H1 (cell line): ENCODE measurements around the gene SYNGR4. TPM values are rescaled to one million over a fixed set of nuclear protein-coding genes. Genes with fewer than 3 reads are reported as not detected.
A peak's percentile ranks its signal among the peaks of the same experiment; 100 is the strongest.

Source experiments
- CTCF ChIA-PET: fragments of 300-600 bp; sonication (Branson Sonifier 250); formaldehyde crosslinking; loops from one replicate; lab custom pipeline; 2021; ENCODE audit not compliant: partially characterized antibody; lab: Charles Lee
- POLR2A ChIA-PET: fragments of 300-600 bp; sonication (Branson Sonifier 250); formaldehyde crosslinking; loops from one replicate; lab custom pipeline; 2021; ENCODE audit warnings: inconsistent platforms; ENCODE audit not compliant: partially characterized antibody; lab: Charles Lee
- DNase-seq, 2 experiments: peaks; one replicate each; pipeline versions ENCODE4 v3.0.0 to v3.0.0-alpha.2; 2010 to 2022; ENCODE audit warnings: low spot score in 2 of 2, low read depth in 1 of 2, mixed read lengths in 1 of 2
- FAIRE-seq: peaks from 2 replicates; lab custom pipeline; 2011; peaks lifted over from hg19 to GRCh38; lab: Jason Lieb, UNC
- H2AFZ ChIP-seq: 2 replicates; pipeline ENCODE4 v1.8.1; 2012; ENCODE audit warnings: low read length, inconsistent platforms
- H2AK5ac ChIP-seq: 2 replicates; pipeline ENCODE4 v1.6.1; 2013; ENCODE audit warnings: low read depth, low read length
- H2BK120ac ChIP-seq: replicated peaks from 2 replicates; pipeline ENCODE3; 2013; ENCODE audit warnings: low read depth, low read length, inconsistent platforms
- H2BK12ac ChIP-seq: 2 replicates; pipeline ENCODE4 v1.6.1; 2013; ENCODE audit warnings: low read depth, low read length
- H2BK15ac ChIP-seq: 2 replicates; pipeline ENCODE4 v1.6.1; 2013; ENCODE audit warnings: low read length
- H2BK20ac ChIP-seq: 2 replicates; pipeline ENCODE4 v1.6.1; 2013; ENCODE audit warnings: low read length
- H2BK5ac ChIP-seq: 2 replicates; pipeline ENCODE4 v1.6.1; 2013; ENCODE audit warnings: low read depth, low read length
- H3K14ac ChIP-seq: 2 replicates; pipeline ENCODE4 v1.6.1; 2013; ENCODE audit warnings: inconsistent platforms; ENCODE audit not compliant: insufficient read length
- H3K18ac ChIP-seq: 2 replicates; pipeline ENCODE4 v1.6.1; 2013; ENCODE audit warnings: low read length; ENCODE audit errors: extremely low read depth
- H3K23ac ChIP-seq: 2 replicates; pipeline ENCODE4 v1.6.1; 2013; ENCODE audit warnings: inconsistent platforms; ENCODE audit not compliant: insufficient read length
- H3K23me2 ChIP-seq: 2 replicates; pipeline ENCODE4 v1.6.1; 2013; ENCODE audit warnings: low read depth, low read length
- H3K27ac ChIP-seq: 2 replicates; pipeline ENCODE4 v1.6.1; 2011; ENCODE audit warnings: low read depth, low read length, inconsistent platforms
- H3K27me3 ChIP-seq, 4 experiments: replicated peaks in 1 of 4; 1 replicate in 1 of 4; 2 replicates in 3 of 4; pipeline versions ENCODE4 v1.6.1 to v1.8.1; 2011 to 2013; ENCODE audit warnings: low read length in 3 of 4, mild to moderate bottlenecking in 3 of 4, inconsistent platforms in 2 of 4, mixed read lengths in 2 of 4, moderate library complexity in 1 of 4; ENCODE audit not compliant: control insufficient read depth in 3 of 4, insufficient read depth in 3 of 4; ENCODE audit errors: extremely low read depth in 1 of 4
- H3K36me3 ChIP-seq, 4 experiments: 2 replicates each; pipeline versions ENCODE4 v1.6.1 to v1.8.1; 2011 to 2013; ENCODE audit warnings: mild to moderate bottlenecking in 4 of 4, low read length in 3 of 4, moderate library complexity in 2 of 4, control low read depth in 1 of 4, inconsistent platforms in 1 of 4; ENCODE audit not compliant: insufficient read depth in 4 of 4, control insufficient read depth in 2 of 4
- H3K4ac ChIP-seq: replicated peaks from 2 replicates; pipeline ENCODE3; 2013; ENCODE audit warnings: low read length, low read depth, mixed read lengths, inconsistent platforms; ENCODE audit not compliant: insufficient read length
- H3K4me1 ChIP-seq, 4 experiments: replicated peaks in 1 of 4; 1 replicate in 1 of 4; 2 replicates in 3 of 4; pipeline versions ENCODE4 v1.6.1 to v1.8.1; 2011 to 2013; ENCODE audit warnings: low read length in 3 of 4, inconsistent platforms in 2 of 4, mixed read lengths in 1 of 4; ENCODE audit not compliant: insufficient read depth in 4 of 4, control insufficient read depth in 3 of 4
- H3K4me2 ChIP-seq, 2 experiments: 2 replicates each; pipeline versions ENCODE4 v1.6.1 to v1.8.1; 2011 to 2013; ENCODE audit warnings: low read depth in 2 of 2, low read length in 2 of 2, control low read depth in 1 of 2, inconsistent platforms in 1 of 2, mild to moderate bottlenecking in 1 of 2; ENCODE audit not compliant: insufficient read depth in 1 of 2
- H3K4me3 ChIP-seq, 4 experiments: fragments of 200-600, 300-600 bp in 1 of 4; sonication (generic), shearing (Covaris generic), sonication (Bioruptor Twin) in 1 of 4; 2 replicates each; pipeline versions ENCODE4 v1.5.1 to v1.8.1; 2011 to 2016; ENCODE audit warnings: low read length in 4 of 4, low read depth in 3 of 4, control low read depth in 2 of 4, inconsistent platforms in 2 of 4, mild to moderate bottlenecking in 2 of 4, mixed read lengths in 1 of 4, moderate library complexity in 1 of 4; ENCODE audit not compliant: insufficient read depth in 2 of 4; ENCODE audit errors: extremely low read depth in 1 of 4
- H3K56ac ChIP-seq: replicated peaks from 2 replicates; pipeline ENCODE3; 2013; ENCODE audit warnings: low read depth, mild to moderate bottlenecking, mixed read lengths, low read length, inconsistent platforms; ENCODE audit not compliant: insufficient read length
- H3K79me1 ChIP-seq: 2 replicates; pipeline ENCODE4 v1.6.1; 2013; ENCODE audit warnings: low read depth, low read length, control low read depth
- H3K79me2 ChIP-seq, 2 experiments: 2 replicates each; pipeline versions ENCODE4 v1.6.1 to v1.8.1; 2012 to 2013; ENCODE audit warnings: low read length in 2 of 2, mild to moderate bottlenecking in 2 of 2, inconsistent platforms in 1 of 2; ENCODE audit not compliant: insufficient read depth in 2 of 2, control insufficient read depth in 1 of 2
- H3K9ac ChIP-seq, 4 experiments: replicated peaks in 1 of 4; 1 replicate in 1 of 4; 2 replicates in 3 of 4; pipeline versions ENCODE4 v1.6.1 to v1.8.1; 2011 to 2013; ENCODE audit warnings: low read depth in 3 of 4, low read length in 3 of 4, control low read depth in 2 of 4, mild to moderate bottlenecking in 2 of 4, moderate library complexity in 2 of 4, inconsistent platforms in 1 of 4; ENCODE audit errors: extremely low read depth in 1 of 4
- H3K9me3 ChIP-seq, 2 experiments: 2 replicates each; pipeline versions ENCODE4 v1.6.1 to v1.8.1; 2012 to 2013; ENCODE audit warnings: mild to moderate bottlenecking in 2 of 2, moderate library complexity in 2 of 2, control low read depth in 1 of 2, inconsistent platforms in 1 of 2, low read depth in 1 of 2, low read length in 1 of 2, mixed read lengths in 1 of 2; ENCODE audit not compliant: insufficient read depth in 2 of 2
- H4K20me1 ChIP-seq, 2 experiments: replicated peaks in 1 of 2; 2 replicates each; pipeline versions ENCODE3 to v1.8.1; 2011 to 2013; ENCODE audit warnings: inconsistent platforms in 2 of 2, low read length in 2 of 2, mild to moderate bottlenecking in 1 of 2; ENCODE audit not compliant: insufficient read depth in 2 of 2, control insufficient read depth in 1 of 2
- H4K5ac ChIP-seq: 2 replicates; pipeline ENCODE4 v1.6.1; 2013; ENCODE audit warnings: low read length, low read depth, mixed read lengths, inconsistent platforms; ENCODE audit not compliant: insufficient read length
- H4K8ac ChIP-seq: 2 replicates; pipeline ENCODE4 v1.8.0; 2013; ENCODE audit warnings: mild to moderate bottlenecking, moderate library complexity, low read length, inconsistent platforms; ENCODE audit not compliant: insufficient read depth; ENCODE audit errors: extremely low read depth
- H4K91ac ChIP-seq: replicated peaks from 2 replicates; pipeline ENCODE3; 2013; ENCODE audit warnings: low read length, mixed read lengths, inconsistent platforms; ENCODE audit not compliant: insufficient read length
- MAFK ChIP-seq: IDR thresholded peaks from 2 replicates; pipeline ENCODE4 v1.6.1; 2012; ENCODE audit warnings: low read depth, mild to moderate bottlenecking, improper control_type of control experiment, low read length
- NANOG ChIP-seq: IDR thresholded peaks from 2 replicates; pipeline ENCODE4 v1.6.1; 2011; ENCODE audit warnings: low read length, low read depth, mild to moderate bottlenecking, inconsistent platforms; ENCODE audit not compliant: insufficient read depth, poor library complexity, severe bottlenecking
- SIRT6 ChIP-seq: IDR thresholded peaks from one replicate; pipeline ENCODE4 v1.7.1; 2012; ENCODE audit warnings: low read length, inconsistent platforms
- SP1 ChIP-seq: IDR thresholded peaks from 2 replicates; pipeline ENCODE4 v1.6.1; 2011; ENCODE audit warnings: low read depth, low read length
- ZNF274 ChIP-seq: IDR thresholded peaks from 2 replicates; pipeline ENCODE4 v1.7.0; 2012; ENCODE audit warnings: low read length, borderline replicate concordance; ENCODE audit errors: extremely low read depth
- WGBS, 2 experiments: shearing (Covaris generic) in 1 of 2; methylation state at CpG; one replicate each; pipeline versions ENCODE4 v1.1.6 to v1.1.7; 2013 to 2015; ENCODE audit warnings: low lambda C conversion rate in 2 of 2, mixed read lengths in 2 of 2, inconsistent platforms in 1 of 2, low coverage in 1 of 2, missing lambda C conversion rate in 1 of 2; ENCODE audit not compliant: insufficient replicate concordance in 2 of 2, insufficient coverage in 1 of 2, insufficient read length in 1 of 2; ENCODE audit errors: extremely low coverage in 1 of 2, missing lambda C conversion rate in 1 of 2; 5-methylcytosine and 5-hydroxymethylcytosine counted together
- polyA plus RNA-seq, 7 experiments: library from polyadenylated mRNA; depleted of rRNA in 3 of 7; stranded (reverse) in 5 of 7; unstranded in 2 of 7; fragments of >200 nt in 5 of 7; fragments of 200-250 nt in 2 of 7; gene quantifications; 1 replicate in 5 of 7; 2 replicates in 1 of 7; 4 replicates in 1 of 7; pipeline versions ENCODE4 v1.2.1 to v1.2.3, GENCODE V29; 2011 to 2013; ENCODE audit warnings: missing spikeins in 2 of 7, mixed read lengths in 2 of 7
- total RNA-seq: library from RNA; stranded (reverse); fragmentation: NEBNext Ultra II Directional; extraction: Animal tissue kit (Norgen Biotek cat#: 25700); gene quantifications from 2 replicates; pipeline ENCODE4 v1.2.1, GENCODE V29; 2021

SYNGR4 gene
- total and polyA plus RNA-seq, 2 of the 8 experiments (the other 6 are each of a cell fraction or from before 2014, with no cell fraction given): 0.41 TPM; not detected in 1

DNA sequence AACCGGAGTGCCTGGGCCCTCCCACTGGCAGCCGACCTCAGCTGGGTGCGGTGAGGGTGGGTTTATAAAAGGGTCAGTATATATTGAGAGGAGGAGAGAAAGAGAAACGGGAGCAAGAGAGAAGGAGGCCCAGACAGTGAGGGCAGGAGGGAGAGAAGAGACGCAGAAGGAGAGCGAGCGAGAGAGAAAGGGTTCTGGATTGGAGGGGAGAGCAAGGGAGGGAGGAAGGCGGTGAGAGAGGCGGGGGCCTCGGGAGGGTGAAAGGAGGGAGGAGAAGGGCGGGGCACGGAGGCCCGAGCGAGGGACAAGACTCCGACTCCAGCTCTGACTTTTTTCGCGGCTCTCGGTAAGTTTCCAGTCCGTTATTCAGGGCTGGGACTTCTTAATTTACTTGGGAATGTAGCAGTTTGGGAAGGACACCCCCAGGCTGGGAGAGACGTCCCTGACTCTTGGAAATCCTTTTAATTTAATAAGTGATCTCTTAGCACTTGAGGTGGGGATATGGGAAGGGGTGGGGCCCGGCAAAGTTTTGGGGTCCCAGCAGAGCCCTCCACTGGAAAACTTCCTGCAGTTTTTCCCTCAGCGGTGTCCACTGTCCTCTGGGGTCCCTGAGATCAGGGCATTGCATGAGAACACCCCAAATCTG is 38.8 kb upstream of the SYNGR4 start, which contains the start of gene EMP3:
TSS of gene EMP3 (plus strand) at position 288 of the 646 bp plus-strand sequence. CDS start 1,293 bp downstream, outside the sequence.
- H3K27me3 ChIP-seq: peaks cover 0 to 5% (median 2%) of the 10 kb centered on the region in 4 experiments; a peak in 1 of 7 replicates
- H3K4ac ChIP-seq: no peak within 1 kb of the TSS
- WGBS, 2 experiments: 11% methylated on average over 16 of the region's 22 CpGs; no CpG with 5 or more reads in 1 of the 2 experiments
- ChIA-PET POLR2A (interaction anchor here (0.6 to 8.1 kb wide), 5 partner anchors 9 to 285 kb away, joined by 3 to 35 read pairs (median 3); no protein-coding TSS in a partner anchor), CTCF (interaction anchor here (2.1 to 3.5 kb wide), 2 partner anchors 8 to 165 kb away, joined by 7 to 28 read pairs; no protein-coding TSS in a partner anchor)
- no peak within 1 kb of the TSS for H3K23ac ChIP-seq
- no peaks in the 10 kb centered on the region for H3K36me3 ChIP-seq
- H2BK5ac ChIP-seq: no peak within 1 kb of the TSS
- H2BK120ac ChIP-seq: no peak within 1 kb of the TSS
- H3K79me1 ChIP-seq: no peaks in the 10 kb centered on the region
- 0 out of 2 replicates have a peak, but pooled peaks have one; percentile 19 for TF ChIP-seq SP1
- no peak for TF ChIP-seq MAFK
- no peak for TF ChIP-seq SIRT6
- no peak for TF ChIP-seq ZNF274
- TF ChIP-seq NANOG: no peak
- peaks cover 16% of the 10 kb centered on the region for H3K23me2 ChIP-seq
- DNase-seq (peak in 1 of 2 experiments; percentile 78), FAIRE-seq (no peak)
- H3K4me3 ChIP-seq: peak within 1 kb of the TSS; percentile 24 to 55 (median 34); a peak in 6 of 8 replicates
- no peak within 1 kb of the TSS for H4K91ac ChIP-seq
- H4K20me1 ChIP-seq: no peaks in the 10 kb centered on the region
- no peak within 1 kb of the TSS for H2AK5ac ChIP-seq
- H3K4me2 ChIP-seq: peak within 1 kb of the TSS; percentile 70 to 74
- H3K4me1 ChIP-seq: peaks cover 0 to 14% (median 8%) of the 10 kb centered on the region in 4 experiments; a peak in 6 of 7 replicates
- H2BK12ac ChIP-seq: peak within 1 kb of the TSS; percentile 50; the same call in 1 of the 2 replicates
- no peak within 1 kb of the TSS; the same call in 1 of the 2 replicates for H3K18ac ChIP-seq
- H4K8ac ChIP-seq: no peak within 1 kb of the TSS; the same call in none of the 2 replicates
- peak within 1 kb of the TSS; percentile 3 for H4K5ac ChIP-seq
- H2BK15ac ChIP-seq: no peak within 1 kb of the TSS
- no peak within 1 kb of the TSS for H3K9ac ChIP-seq
- H3K27ac ChIP-seq: no peak within 1 kb of the TSS
- no peaks in the 10 kb centered on the region for H3K9me3 ChIP-seq
- H3K14ac ChIP-seq: no peak within 1 kb of the TSS
- H3K79me2 ChIP-seq: no peaks in the 10 kb centered on the region
- H3K56ac ChIP-seq: no peak within 1 kb of the TSS
- H2BK20ac ChIP-seq: peak within 1 kb of the TSS; percentile 48; the same call in 1 of the 2 replicates
- H2AFZ ChIP-seq: no peak within 1 kb of the TSS
